ENCODE data around the gene TOPBP1. TPM values are rescaled to one million over a fixed set of nuclear protein-coding genes. Genes with fewer than 3 reads are reported as not detected.

Gene TOPBP1
- total RNA-seq, 2 experiments from 2014 or later: 131 to 139 TPM

- no peaks in the 10 kb centered on the region for H3K9me3 ChIP-seq (ENCODE audit: low read length)
- H3K27ac ChIP-seq (ENCODE audit: low read depth, low read length, poor library complexity, severe bottlenecking): peak overlapping the region; percentile 98
- H3K9me2 ChIP-seq (ENCODE audit: insufficient read depth, low read length): no peaks in the 10 kb centered on the region
- H3K79me2 ChIP-seq (ENCODE audit: insufficient read depth, low read depth, low read length): peaks cover 32% of the 10 kb centered on the region
- peak overlapping the region; percentile 98 for H3K4me2 ChIP-seq (ENCODE audit: low read length)
- peak; percentile 91 for DNase-seq (ENCODE audit: low spot score)
- H3K36me3 ChIP-seq (ENCODE audit: insufficient read depth, low read length): peaks cover 31% of the 10 kb centered on the region
- peak overlapping the region; percentile 22; the same call in 1 of the 2 replicates for H2AFZ ChIP-seq (ENCODE audit: low read length)
- peak overlapping the region; percentile 69 for H3K4me3 ChIP-seq (ENCODE audit: low read depth, low read length, poor library complexity, severe bottlenecking)
- 0 out of 2 replicates have a peak, but pooled peaks have one; percentile 20 for TF ChIP-seq CTCF (conservative IDR thresholded peaks at IDR 0.05; ENCODE audit: low read length)
- TF ChIP-seq EZH2phosphoT487 (IDR thresholded peaks at IDR 0.05; ENCODE audit: borderline replicate concordance, low read depth, low read length): no peak
- H4K20me1 ChIP-seq (ENCODE audit: insufficient read depth, low read length): peaks cover 22% of the 10 kb centered on the region
- intact Hi-C loops (cut with micrococcal nuclease; ENCODE audit: unreplicated experiment): loop anchor here (1.0 to 10.0 kb wide), 4 partner anchors 81 to 232 kb away; partner anchors contain the start of gene SRPRB
- POLR2A ChIA-PET: interaction anchor here (0.6 to 6.6 kb wide), 29 partner anchors 7 to 904 kb away, joined by 3 to 79 read pairs (median 4); partner anchors contain the start of gene TOPBP1
- peaks cover 68% of the 10 kb centered on the region for H3K4me1 ChIP-seq (ENCODE audit: insufficient read depth, low read length, poor library complexity, severe bottlenecking)
- TSS peak; percentile 99 for BruUV-seq (replicated peaks)
- CTCF ChIA-PET (ENCODE audit: unreplicated experiment): interaction anchor here (0.6 to 2.1 kb wide), 9 partner anchors 22 to 914 kb away, joined by 3 to 9 read pairs (median 3); partner anchors contain the start of genes ANAPC13 and CEP63
Measured at GRCh38 chr3:133572158-133573053, 89.3 kb downstream of the TOPBP1 start.

- no peak overlapping the region for H2AFZ ChIP-seq (ENCODE audit: low read length)
- H3K27ac ChIP-seq (ENCODE audit: low read depth, low read length, poor library complexity, severe bottlenecking): no peak overlapping the region
- no TSS peak for BruUV-seq (replicated peaks)
- H3K4me2 ChIP-seq (ENCODE audit: low read length): no peak overlapping the region
- peaks cover 68% of the 10 kb centered on the region for H3K4me1 ChIP-seq (ENCODE audit: insufficient read depth, low read length, poor library complexity, severe bottlenecking)
- no peaks in the 10 kb centered on the region for H3K9me2 ChIP-seq (ENCODE audit: insufficient read depth, low read length)
- no peak for DNase-seq (ENCODE audit: low spot score)
- no peak for TF ChIP-seq EZH2phosphoT487 (IDR thresholded peaks at IDR 0.05; ENCODE audit: borderline replicate concordance, low read depth, low read length)
- no peak for TF ChIP-seq CTCF (conservative IDR thresholded peaks at IDR 0.05; ENCODE audit: low read length)
- intact Hi-C loops (cut with micrococcal nuclease; ENCODE audit: unreplicated experiment): loop anchor here (10.0 kb wide), 1 partner anchor 234 kb away; the partner anchor contains the start of gene SRPRB
- peaks cover 16% of the 10 kb centered on the region for H4K20me1 ChIP-seq (ENCODE audit: insufficient read depth, low read length)
- no peaks in the 10 kb centered on the region for H3K9me3 ChIP-seq (ENCODE audit: low read length)
- CTCF ChIA-PET (ENCODE audit: unreplicated experiment): interaction anchor here (0.6 kb wide), 1 partner anchor 16 kb away, joined by 3 read pairs; no protein-coding TSS in a partner anchor
- POLR2A ChIA-PET: interaction anchor here (0.6 to 6.6 kb wide), 6 partner anchors 21 to 106 kb away, joined by 3 to 79 read pairs (median 12); no protein-coding TSS in a partner anchor
- H3K36me3 ChIP-seq (ENCODE audit: insufficient read depth, low read length): peaks cover 17% of the 10 kb centered on the region
- H3K4me3 ChIP-seq (ENCODE audit: low read depth, low read length, poor library complexity, severe bottlenecking): no peak overlapping the region
- peaks cover 17% of the 10 kb centered on the region for H3K79me2 ChIP-seq (ENCODE audit: insufficient read depth, low read depth, low read length)
Measured at GRCh38 chr3:133570937-133571320, 90.8 kb downstream of the TOPBP1 start.

Measured in OCI-LY7 (cell line).